Mesothelial cell of epicardium (in vitro differentiated cells): ENCODE data around the gene INO80. TPM values are rescaled to one million over a fixed set of nuclear protein-coding genes. Genes with fewer than 3 reads are reported as not detected.
A peak's percentile ranks its signal among the peaks of the same experiment; 100 is the strongest.

Source experiments
- DNase-seq, 2 experiments: peaks; one replicate each; pipeline ENCODE4 v3.0.0; 2021; ENCODE audit warnings: low spot score in 2 of 2; ENCODE audit not compliant: unreplicated experiment in 2 of 2
- H3K27ac Mint-ChIP-seq: 2 replicates; pipeline ENCODE4 v1.8.0; 2021; ENCODE audit warnings: mixed read lengths
- H3K27me3 Mint-ChIP-seq: 2 replicates; pipeline ENCODE4 v1.8.0; 2021; ENCODE audit warnings: low read depth, mixed read lengths
- H3K36me3 Mint-ChIP-seq: 2 replicates; pipeline ENCODE4 v1.8.0; 2021; ENCODE audit warnings: mixed read lengths
- H3K4me1 Mint-ChIP-seq: 2 replicates; pipeline ENCODE4 v1.8.0; 2021; ENCODE audit warnings: mixed read lengths
- H3K4me3 Mint-ChIP-seq: 2 replicates; pipeline ENCODE4 v1.8.0; 2021; ENCODE audit warnings: mild to moderate bottlenecking, moderate library complexity, mixed read lengths
- H3K9me3 Mint-ChIP-seq: 2 replicates; pipeline ENCODE4 v1.8.0; 2021; ENCODE audit warnings: mixed read lengths
- total RNA-seq: library from RNA; stranded (reverse); gene quantifications from 3 replicates; pipeline ENCODE4 v1.2.1, GENCODE V29; 2021
- TF ChIP-seq, protein P1 (sequence below): fragments of 200-600 bp; sonication (generic); IDR thresholded peaks from one replicate; pipeline ENCODE4 v1.5.0; 2021; ENCODE audit warnings: antibody characterized with exemption; ENCODE audit not compliant: unreplicated experiment

The INO80 gene
- total RNA-seq, 1 donor from 2014 or later: 23.7 TPM

DNA sequence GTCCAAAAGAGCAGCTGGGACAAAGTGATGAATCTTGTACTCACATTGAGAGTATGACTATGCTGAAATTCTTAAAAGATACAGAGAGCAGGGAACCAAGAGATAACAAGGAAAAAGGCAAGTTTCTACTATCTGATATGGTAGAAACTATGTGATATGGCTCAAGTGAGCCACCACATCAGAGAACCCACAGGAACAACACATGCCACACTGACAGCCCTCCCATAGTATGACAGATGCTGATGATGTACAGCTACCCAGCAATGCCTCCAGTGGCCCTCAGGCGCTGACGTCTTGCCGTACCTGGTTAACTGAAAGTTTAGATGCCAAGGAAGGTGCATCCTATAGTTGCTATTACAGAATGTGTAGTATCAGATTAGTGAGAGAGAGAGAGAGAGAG, 120.4 kb downstream of the INO80 start:
- no peaks in the 10 kb centered on the region for H3K27me3 Mint-ChIP-seq
- no peak for DNase-seq
- TF ChIP-seq, protein P1, sequence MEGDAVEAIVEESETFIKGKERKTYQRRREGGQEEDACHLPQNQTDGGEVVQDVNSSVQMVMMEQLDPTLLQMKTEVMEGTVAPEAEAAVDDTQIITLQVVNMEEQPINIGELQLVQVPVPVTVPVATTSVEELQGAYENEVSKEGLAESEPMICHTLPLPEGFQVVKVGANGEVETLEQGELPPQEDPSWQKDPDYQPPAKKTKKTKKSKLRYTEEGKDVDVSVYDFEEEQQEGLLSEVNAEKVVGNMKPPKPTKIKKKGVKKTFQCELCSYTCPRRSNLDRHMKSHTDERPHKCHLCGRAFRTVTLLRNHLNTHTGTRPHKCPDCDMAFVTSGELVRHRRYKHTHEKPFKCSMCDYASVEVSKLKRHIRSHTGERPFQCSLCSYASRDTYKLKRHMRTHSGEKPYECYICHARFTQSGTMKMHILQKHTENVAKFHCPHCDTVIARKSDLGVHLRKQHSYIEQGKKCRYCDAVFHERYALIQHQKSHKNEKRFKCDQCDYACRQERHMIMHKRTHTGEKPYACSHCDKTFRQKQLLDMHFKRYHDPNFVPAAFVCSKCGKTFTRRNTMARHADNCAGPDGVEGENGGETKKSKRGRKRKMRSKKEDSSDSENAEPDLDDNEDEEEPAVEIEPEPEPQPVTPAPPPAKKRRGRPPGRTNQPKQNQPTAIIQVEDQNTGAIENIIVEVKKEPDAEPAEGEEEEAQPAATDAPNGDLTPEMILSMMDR: no peak
- H3K4me3 Mint-ChIP-seq: no peak overlapping the region
- peak overlapping the region; percentile 55 for H3K27ac Mint-ChIP-seq
- no peaks in the 10 kb centered on the region for H3K9me3 Mint-ChIP-seq
- H3K4me1 Mint-ChIP-seq: peaks cover 28% of the 10 kb centered on the region
- peaks cover 33% of the 10 kb centered on the region for H3K36me3 Mint-ChIP-seq

DNA sequence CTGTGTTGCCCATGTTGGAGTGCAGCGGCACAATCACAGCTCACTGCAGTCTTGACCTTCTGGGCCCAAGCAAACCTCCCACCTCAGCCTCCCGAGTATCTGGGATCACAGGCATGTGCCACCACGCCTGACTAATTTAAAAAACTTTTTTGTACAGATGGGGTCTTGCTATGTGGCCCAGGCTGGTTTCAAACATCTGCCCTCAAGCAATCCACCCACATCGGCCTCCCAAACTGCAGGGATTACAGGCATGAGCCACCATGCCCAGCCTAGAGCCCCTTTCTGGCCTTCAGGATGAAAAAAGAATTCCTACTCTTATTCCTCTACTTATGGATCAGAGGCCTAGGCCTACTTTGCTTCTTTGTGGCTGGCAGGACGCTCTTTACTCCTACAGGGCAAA, 123.3 kb downstream of the INO80 start:
- TF ChIP-seq, protein P1: no peak
- Mint-ChIP-seq H3K4me1 (peaks cover 28% of the 10 kb centered on the region), H3K4me3 (no peak overlapping the region), H3K27ac (peak overlapping the region; percentile 70), H3K36me3 (peaks cover 43% of the 10 kb centered on the region), H3K9me3 (no peaks in the 10 kb centered on the region), H3K27me3 (no peaks in the 10 kb centered on the region)
- DNase-seq: no peak

DNA sequence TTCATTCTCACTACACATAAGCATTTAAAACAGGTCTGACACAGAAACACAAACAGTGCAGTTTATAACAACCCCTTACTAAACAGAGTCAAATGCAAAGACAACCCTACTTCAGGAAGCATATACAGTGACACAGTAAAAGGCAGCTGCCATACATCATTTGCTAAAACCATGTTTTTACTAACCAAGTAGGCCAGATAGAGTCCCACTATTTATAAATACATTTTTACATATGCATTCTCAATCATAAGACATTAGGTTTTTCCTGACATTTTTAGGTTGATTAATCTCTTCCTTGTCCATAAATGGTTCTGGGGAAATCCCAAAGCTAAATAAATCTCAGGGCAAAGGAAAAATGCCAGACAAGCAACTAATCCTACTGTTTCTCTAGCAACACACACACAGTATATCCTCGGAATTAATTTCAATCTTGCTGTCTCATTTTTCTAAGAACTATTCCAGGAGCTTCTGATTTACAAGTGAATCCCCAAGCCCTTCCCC, 123.8 kb downstream of the INO80 start:
- no peak overlapping the region for H3K4me3 Mint-ChIP-seq
- DNase-seq: no peak
- H3K27me3 Mint-ChIP-seq: no peaks in the 10 kb centered on the region
- H3K9me3 Mint-ChIP-seq: no peaks in the 10 kb centered on the region
- peak overlapping the region; percentile 70 for H3K27ac Mint-ChIP-seq
- TF ChIP-seq, protein P1: no peak
- peaks cover 45% of the 10 kb centered on the region for H3K36me3 Mint-ChIP-seq
- H3K4me1 Mint-ChIP-seq: peaks cover 29% of the 10 kb centered on the region

DNA sequence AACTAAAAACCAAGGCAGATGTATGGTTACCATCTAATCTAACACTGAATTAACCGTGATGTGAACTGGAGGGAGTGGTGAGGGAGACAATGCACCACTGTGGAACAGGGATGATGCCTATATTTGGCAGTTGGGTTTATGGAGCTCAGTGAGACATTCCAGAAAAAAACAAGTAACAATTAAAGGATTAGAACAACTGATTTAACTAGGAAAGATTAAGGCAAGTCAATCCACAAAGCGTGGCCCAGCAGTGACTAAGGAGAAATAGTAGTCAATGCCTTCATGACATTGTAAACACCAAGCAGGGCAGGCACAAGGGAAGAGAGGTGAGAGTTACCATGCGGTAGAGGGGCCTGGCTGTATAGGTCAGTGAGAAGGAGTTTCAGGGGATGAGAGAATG, 124.7 kb downstream of the INO80 start:
- peaks cover 34% of the 10 kb centered on the region for H3K4me1 Mint-ChIP-seq
- DNase-seq: no peak
- TF ChIP-seq, protein P1: no peak
- no peak overlapping the region for H3K4me3 Mint-ChIP-seq
- H3K27me3 Mint-ChIP-seq: no peaks in the 10 kb centered on the region
- no peak overlapping the region for H3K27ac Mint-ChIP-seq
- H3K9me3 Mint-ChIP-seq: no peaks in the 10 kb centered on the region
- H3K36me3 Mint-ChIP-seq: peaks cover 46% of the 10 kb centered on the region

DNA sequence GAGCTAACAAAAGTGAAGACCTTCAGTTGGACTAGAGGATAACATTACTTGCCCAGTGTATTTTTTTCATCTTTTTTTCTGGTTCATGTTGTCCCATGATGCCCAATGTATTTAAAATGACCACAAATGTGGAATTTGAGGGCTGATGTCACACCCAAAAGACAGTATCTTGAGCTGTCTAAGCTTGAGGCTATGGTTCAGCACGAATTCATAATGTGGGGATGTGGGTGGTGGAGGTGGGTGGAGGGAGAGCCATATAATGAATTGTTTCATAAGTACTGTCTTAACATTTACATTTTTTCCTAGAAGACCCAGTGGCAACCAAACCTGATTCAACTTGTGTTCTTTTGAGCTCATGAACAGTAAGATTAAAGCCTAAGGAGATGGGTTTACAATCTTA, 125.3 kb downstream of the INO80 start:
- TF ChIP-seq, protein P1: no peak
- Mint-ChIP-seq H3K36me3 (peaks cover 44% of the 10 kb centered on the region), H3K4me1 (peaks cover 34% of the 10 kb centered on the region), H3K27ac (no peak overlapping the region), H3K27me3 (no peaks in the 10 kb centered on the region), H3K4me3 (no peak overlapping the region), H3K9me3 (no peaks in the 10 kb centered on the region)
- no peak for DNase-seq

DNA sequence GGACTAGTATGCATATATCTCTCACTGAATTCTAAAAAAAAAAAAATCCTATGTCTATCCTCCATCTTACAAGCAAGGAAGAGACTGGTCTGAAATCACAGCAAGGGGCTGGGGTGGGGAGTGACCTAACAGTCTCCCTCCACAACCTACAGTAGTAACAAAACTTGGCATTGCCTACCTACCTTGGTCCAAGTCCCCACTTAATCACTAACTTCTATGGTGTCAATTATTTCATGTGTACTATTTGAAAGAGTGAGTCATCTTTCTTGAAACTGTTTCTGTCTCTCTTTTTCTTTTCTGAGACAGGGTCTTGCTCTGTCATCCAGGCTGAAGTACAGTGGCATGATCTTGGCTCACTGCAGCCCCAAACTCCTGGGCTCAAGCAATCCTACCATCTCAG, 126.0 kb downstream of the INO80 start:
- no peaks in the 10 kb centered on the region for H3K9me3 Mint-ChIP-seq
- no peaks in the 10 kb centered on the region for H3K27me3 Mint-ChIP-seq
- no peak overlapping the region for H3K4me3 Mint-ChIP-seq
- no peak overlapping the region for H3K27ac Mint-ChIP-seq
- TF ChIP-seq, protein P1: no peak
- no peak for DNase-seq
- peaks cover 27% of the 10 kb centered on the region for H3K4me1 Mint-ChIP-seq
- H3K36me3 Mint-ChIP-seq: peaks cover 43% of the 10 kb centered on the region
